Bronchial epithelial cell (primary cell): ENCODE data around the gene LASP1. TPM values are rescaled to one million over a fixed set of nuclear protein-coding genes. Genes with fewer than 3 reads are reported as not detected.

Experiments used
- DNase-seq: peaks from one replicate; pipeline ENCODE4 v3.0.0-alpha.2; 2010; ENCODE audit warnings: low read depth
- FAIRE-seq: peaks from 2 replicates; lab custom pipeline; 2011; peaks lifted over from hg19 to GRCh38; lab: Jason Lieb, UNC
- H3K27me3 ChIP-seq: 2 replicates; pipeline ENCODE4 v1.5.1; 2011; ENCODE audit warnings: low read length; ENCODE audit not compliant: control insufficient read depth, insufficient read depth
- H3K36me3 ChIP-seq: 2 replicates; pipeline ENCODE4 v1.5.1; 2011; ENCODE audit warnings: low read length; ENCODE audit not compliant: control insufficient read depth, insufficient read depth
- H3K4me3 ChIP-seq: 2 replicates; pipeline ENCODE4 v1.5.1; 2011; ENCODE audit warnings: mild to moderate bottlenecking, low read depth, low read length, control low read depth
- CTCF ChIP-seq: IDR thresholded peaks from 2 replicates; pipeline ENCODE4 v1.5.1; 2011; ENCODE audit warnings: mild to moderate bottlenecking, moderate library complexity, low read length, control low read depth, inconsistent platforms; ENCODE audit not compliant: insufficient read depth, severe bottlenecking
- total RNA-seq: library from RNA; depleted of rRNA; stranded (reverse); fragments of >200 nt; gene quantifications from 2 replicates; pipeline ENCODE4 v1.2.1, GENCODE V29; 2014

Gene LASP1
- total RNA-seq, 1 donor from 2014 or later: 21.9 TPM

GRCh38 chr17:38881600-38882191, 11.8 kb downstream of the LASP1 start:
- no peak overlapping the region for H3K4me3 ChIP-seq
- no peaks in the 10 kb centered on the region for H3K27me3 ChIP-seq
- DNase-seq: no peak
- no peak for TF ChIP-seq CTCF
- FAIRE-seq: no peak
- peaks cover 17% of the 10 kb centered on the region for H3K36me3 ChIP-seq

GRCh38 chr17:38882870-38883269, 13.0 kb downstream of the LASP1 start:
- peaks cover 20% of the 10 kb centered on the region for H3K36me3 ChIP-seq
- peak; percentile 13 for FAIRE-seq

GRCh38 chr17:38883592-38884526, 14.0 kb downstream of the LASP1 start:
- DNase-seq: no peak
- no peaks in the 10 kb centered on the region for H3K27me3 ChIP-seq
- H3K4me3 ChIP-seq: no peak overlapping the region
- TF ChIP-seq CTCF: peak; percentile 3
- FAIRE-seq: no peak
- peaks cover 18% of the 10 kb centered on the region for H3K36me3 ChIP-seq

More at GRCh38 chr17:38882870-38883269, 13.0 kb downstream of the LASP1 start:
- Histone ChIP-seq H3K4me3 (no peak overlapping the region), H3K27me3 (no peaks in the 10 kb centered on the region)
- no peak for DNase-seq
- TF ChIP-seq CTCF: no peak

GRCh38 chr17:38885044-38885727, 15.3 kb downstream of the LASP1 start:
- DNase-seq: no peak
- H3K4me3 ChIP-seq: no peak overlapping the region
- no peaks in the 10 kb centered on the region for H3K27me3 ChIP-seq
- no peak for TF ChIP-seq CTCF
- FAIRE-seq: no peak
- peaks cover 22% of the 10 kb centered on the region for H3K36me3 ChIP-seq

GRCh38 chr17:38885728-38886642, 16.1 kb downstream of the LASP1 start:
- TF ChIP-seq CTCF: no peak
- Histone ChIP-seq H3K36me3 (peaks cover 27% of the 10 kb centered on the region), H3K27me3 (no peaks in the 10 kb centered on the region), H3K4me3 (no peak overlapping the region)
- FAIRE-seq: no peak
- no peak for DNase-seq
